Liver (tissue), 9 donors: ENCODE measurements around the gene SHTN1. TPM values are rescaled to one million over a fixed set of nuclear protein-coding genes. Genes with fewer than 3 reads are reported as not detected.

Source experiments
- DNase-seq: peaks from one replicate; pipeline ENCODE4 v3.0.0-alpha.2; 2017; ENCODE audit warnings: low spot score
- H3K27ac ChIP-seq, 2 donors: one replicate each; pipeline ENCODE4 v1.7.0; 2013; ENCODE audit warnings: inconsistent platforms in 2 of 2, low read length in 2 of 2, control low read depth in 1 of 2, low read depth in 1 of 2, mild to moderate bottlenecking in 1 of 2
- H3K27me3 ChIP-seq, 4 donors: one replicate each; pipeline versions ENCODE4 v1.6.1 to v1.7.0; 2013; ENCODE audit warnings: low read length in 3 of 4, inconsistent platforms in 1 of 4, mild to moderate bottlenecking in 1 of 4, moderate library complexity in 1 of 4; ENCODE audit not compliant: control insufficient read depth in 4 of 4, insufficient read depth in 4 of 4
- H3K36me3 ChIP-seq, 4 donors: one replicate each; pipeline versions ENCODE4 v1.6.1 to v1.7.0; 2013; ENCODE audit warnings: low read length in 3 of 4, mild to moderate bottlenecking in 3 of 4, low read depth in 1 of 4, moderate library complexity in 1 of 4; ENCODE audit not compliant: control insufficient read depth in 4 of 4, insufficient read depth in 3 of 4
- H3K4me1 ChIP-seq, 4 donors: one replicate each; pipeline versions ENCODE4 v1.6.1 to v1.7.0; 2013; ENCODE audit warnings: low read length in 3 of 4, mild to moderate bottlenecking in 3 of 4, moderate library complexity in 1 of 4; ENCODE audit not compliant: control insufficient read depth in 4 of 4, insufficient read depth in 4 of 4
- H3K4me3 ChIP-seq, 3 donors: one replicate each; pipeline versions ENCODE4 v1.6.1 to v1.7.0; 2013; ENCODE audit warnings: low read length in 3 of 3, control low read depth in 1 of 3, low read depth in 1 of 3, mild to moderate bottlenecking in 1 of 3
- H3K9ac ChIP-seq, 2 donors: one replicate each; pipeline ENCODE4 v1.7.0; 2013; ENCODE audit warnings: low read length in 2 of 2, mild to moderate bottlenecking in 2 of 2, moderate library complexity in 2 of 2, control low read depth in 1 of 2, low read depth in 1 of 2
- H3K9me3 ChIP-seq, 4 donors: one replicate each; pipeline versions ENCODE4 v1.6.1 to v1.7.0; 2013; ENCODE audit warnings: low read length in 3 of 4; ENCODE audit not compliant: control insufficient read depth in 4 of 4
- ATF3 ChIP-seq: IDR thresholded peaks from 2 replicates; pipeline ENCODE4 v1.6.1; 2016; ENCODE audit warnings: antibody characterized with exemption
- EGR1 ChIP-seq, 2 donors: IDR thresholded peaks; 2 replicates each; pipeline ENCODE4 v1.6.1; 2016 to 2018; ENCODE audit warnings: antibody characterized with exemption in 2 of 2, low read depth in 2 of 2
- FOXA1 ChIP-seq: IDR thresholded peaks from 2 replicates; pipeline ENCODE4 v1.6.1; 2016; ENCODE audit warnings: antibody characterized with exemption
- GABPA ChIP-seq, 2 donors: IDR thresholded peaks in 1 of 2; conservative IDR thresholded peaks in 1 of 2; 2 replicates each; pipeline ENCODE4 v1.6.1; 2016; ENCODE audit warnings: antibody characterized with exemption in 2 of 2, mild to moderate bottlenecking in 1 of 2, moderate library complexity in 1 of 2
- HNF4A ChIP-seq, 2 donors: conservative IDR thresholded peaks; 2 replicates each; pipeline ENCODE4 v1.6.1; 2016; ENCODE audit warnings: antibody characterized with exemption in 2 of 2, mild to moderate bottlenecking in 2 of 2
- JUND ChIP-seq, 2 donors: IDR thresholded peaks; 2 replicates each; pipeline ENCODE4 v1.6.1; 2016; ENCODE audit warnings: antibody characterized with exemption in 2 of 2
- MAX ChIP-seq: IDR thresholded peaks from 2 replicates; pipeline ENCODE4 v1.6.1; 2016; ENCODE audit warnings: antibody characterized with exemption
- RAD21 ChIP-seq, 2 donors: IDR thresholded peaks; 2 replicates each; pipeline ENCODE4 v1.6.1; 2016; ENCODE audit warnings: antibody characterized with exemption in 2 of 2, mild to moderate bottlenecking in 2 of 2
- REST ChIP-seq: IDR thresholded peaks from 2 replicates; pipeline ENCODE4 v1.6.1; 2016; ENCODE audit warnings: antibody characterized with exemption, mild to moderate bottlenecking
- RXRA ChIP-seq, 2 donors: IDR thresholded peaks; 2 replicates each; pipeline ENCODE4 v1.6.1; 2017 to 2018; ENCODE audit warnings: antibody characterized with exemption in 2 of 2, mild to moderate bottlenecking in 1 of 2
- TAF1 ChIP-seq: conservative IDR thresholded peaks from 2 replicates; pipeline ENCODE4 v1.6.1; 2016; ENCODE audit warnings: antibody characterized with exemption, mild to moderate bottlenecking
- YY1 ChIP-seq: IDR thresholded peaks from 2 replicates; pipeline ENCODE4 v1.6.1; 2016; ENCODE audit warnings: antibody characterized with exemption, mild to moderate bottlenecking
- ZBTB33 ChIP-seq: IDR thresholded peaks from 2 replicates; pipeline ENCODE4 v1.6.1; 2016; ENCODE audit warnings: antibody characterized with exemption
- WGBS: extraction: QIAGEN DNeasy Blood & Tissue Kit; methylation state at CpG from one replicate; pipeline ENCODE4 v1.1.7; 2013; 5-methylcytosine and 5-hydroxymethylcytosine counted together
- polyA plus RNA-seq, 2 donors: library from polyadenylated mRNA; stranded (reverse) in 1 of 2; unstranded in 1 of 2; fragments of 200-250 nt in 1 of 2; fragments of >200 nt in 1 of 2; fragmentation: Nextera tagmentation in 1 of 2; extraction: Ambion mirVana in 1 of 2; gene quantifications; one replicate each; pipeline versions ENCODE4 v1.2.1 to v1.2.3, GENCODE V29; 2013 to 2015
- total RNA-seq, 2 donors: library from RNA; depleted of rRNA; stranded (reverse); fragments of >200 nt; gene quantifications; one replicate each; pipeline ENCODE4 v1.2.3, GENCODE V29; 2014
- donor health status: healthy.
- donor health status: healthy.
- donor health status: healthy.
- donor health status: healthy.
- donor health status: healthy.

The SHTN1 gene
- total and polyA plus RNA-seq, 4 donors, result 3.2 to 11.7 (median 10.3) TPM

GRCh38 chr10:116974456-116975005, 30.5 kb downstream of the SHTN1 start:
- WGBS, result 77% methylated on average over 5 of the region's 5 CpGs
- Histone ChIP-seq H3K4me1 (no peaks in the 10 kb centered on the region), H3K9me3 (no peaks in the 10 kb centered on the region), H3K4me3 (no peak overlapping the region), H3K36me3 (peaks cover 2 to 5% (median 2%) of the 10 kb centered on the region in 4 donors), H3K27ac (no peak overlapping the region), H3K9ac (no peak overlapping the region), H3K27me3 (no peaks in the 10 kb centered on the region)
- TF ChIP-seq YY1, result no peak
- no peak for TF ChIP-seq ATF3
- TF ChIP-seq TAF1, result no peak
- TF ChIP-seq FOXA1, result no peak
- no peak for TF ChIP-seq JUND (IDR thresholded peaks at IDR 0.05)
- TF ChIP-seq REST, result no peak
- DNase-seq, result no peak

GRCh38 chr10:116973946-116974455, 31.0 kb downstream of the SHTN1 start:
- H3K4me1 ChIP-seq, result no peaks in the 10 kb centered on the region
- H3K4me3 ChIP-seq, result no peak overlapping the region
- TF ChIP-seq ATF3 (no peak), TAF1 (no peak), JUND (IDR thresholded peaks at IDR 0.05) (no peak), RXRA (IDR thresholded peaks at IDR 0.05) (no peak), EGR1 (IDR thresholded peaks at IDR 0.05; ENCODE audit: low read depth in 2 of 2) (no peak), HNF4A (conservative IDR thresholded peaks at IDR 0.05) (no peak), MAX (no peak), GABPA (IDR thresholded peaks at IDR 0.05 in 1 of 2, conservative IDR thresholded peaks at IDR 0.05 in 1 of 2) (no peak), REST (no peak), RAD21 (IDR thresholded peaks at IDR 0.05) (no peak), ZBTB33 (no peak)
- H3K9ac ChIP-seq, result no peak overlapping the region
- no peak overlapping the region for H3K27ac ChIP-seq
- H3K27me3 ChIP-seq, result no peaks in the 10 kb centered on the region
- DNase-seq, result no peak
- no peaks in the 10 kb centered on the region for H3K9me3 ChIP-seq
- H3K36me3 ChIP-seq, result peaks cover under 1 to 5% (median 2%) of the 10 kb centered on the region in 4 donors
